A549 (cell line): ENCODE data around the gene ZBTB25. TPM values are rescaled to one million over a fixed set of nuclear protein-coding genes. Genes with fewer than 3 reads are reported as not detected.

ENCODE experiments used
- ATAC-seq, 2 experiments: fragments of 200-7000 bp in 1 of 2; fragments of >200 bp in 1 of 2; cut with Nextera tagmentation in 1 of 2; cut with Tn5 transposase in 1 of 2; 3 replicates each; pipeline versions ENCODE4 v1.8.0 to v1.9.1; 2018 to 2020; ENCODE audit warnings: mild to moderate bottlenecking in 1 of 2, moderate library complexity in 1 of 2
- CTCF ChIA-PET: fragments of 300-600 bp; sonication (Branson Sonifier 250); formaldehyde crosslinking; extraction: SDS; loops from one replicate; lab custom pipeline; 2021; ENCODE audit warnings: antibody characterized with exemption, inconsistent platforms; lab: Yijun Ruan, JAX
- POLR2A ChIA-PET: fragments of 350-600 bp; formaldehyde crosslinking; extraction: SDS; loops from one replicate; lab custom pipeline; 2021; ENCODE audit warnings: antibody characterized with exemption, inconsistent platforms; lab: Yijun Ruan, JAX
- DNase-seq, 2 experiments: peaks; one replicate each; pipeline versions ENCODE4 v3.0.0 to v3.0.0-alpha.2; 2011 to 2016; ENCODE audit warnings: low read depth in 1 of 2, low spot score in 1 of 2
- FAIRE-seq: peaks from 2 replicates; lab custom pipeline; 2011; peaks lifted over from hg19 to GRCh38; lab: Jason Lieb, UNC
- H3K27ac ChIP-seq, 2 experiments: fragments of >200 bp; sonication (Bioruptor Twin); formaldehyde crosslinking; 3 replicates each; pipeline ENCODE4 v1.5.1; 2016 to 2017
- H3K4me1 ChIP-seq: fragments of >200 bp; sonication (Bioruptor Twin); formaldehyde crosslinking; 3 replicates; pipeline ENCODE4 v1.6.1; 2016
- H3K4me2 ChIP-seq: fragments of >200 bp; sonication (Bioruptor Twin); formaldehyde crosslinking; 3 replicates; pipeline ENCODE4 v1.6.1; 2016
- H3K4me3 ChIP-seq: fragments of >200 bp; sonication (Bioruptor Twin); formaldehyde crosslinking; 3 replicates; pipeline ENCODE4 v1.5.1; 2016
- H3K9me3 ChIP-seq: fragments of >200 bp; sonication (Bioruptor Twin); formaldehyde crosslinking; 3 replicates; pipeline ENCODE4 v1.6.1; 2016
- CHD2 ChIP-seq: fragments of 150-350 bp; IDR thresholded peaks from 2 replicates; pipeline ENCODE4 v1.6.1; 2014; ENCODE audit warnings: low read length; ENCODE audit not compliant: partially characterized antibody
- CTCF ChIP-seq: fragments of >200 bp; sonication (Bioruptor Twin); formaldehyde crosslinking; IDR thresholded peaks from 3 replicates; pipeline ENCODE4 v1.5.1; 2016
- E2F6 ChIP-seq: IDR thresholded peaks from 2 replicates; pipeline ENCODE4 v1.6.1; 2012; ENCODE audit warnings: low read depth, borderline replicate concordance
- ELK1 ChIP-seq: fragments of 150-350 bp; IDR thresholded peaks from 2 replicates; pipeline ENCODE4 v1.6.1; 2014; ENCODE audit warnings: low read depth, mild to moderate bottlenecking, low read length
- FOSL2 ChIP-seq, 2 experiments: fragments of 450-650 bp in 1 of 2; fragments of >200 bp in 1 of 2; sonication (Bioruptor Twin) in 1 of 2; formaldehyde crosslinking; IDR thresholded peaks; 2 replicates each; pipeline versions ENCODE4 v1.5.0 to v1.6.1; 2016 to 2020; ENCODE audit warnings: mild to moderate bottlenecking in 1 of 2, moderate library complexity in 1 of 2
- HDAC2 ChIP-seq: fragments of 200-600 bp; sonication (generic); IDR thresholded peaks from 2 replicates; pipeline ENCODE4 v1.6.1; 2016
- JUN ChIP-seq, 2 experiments: fragments of >200 bp; sonication (Bioruptor Twin); formaldehyde crosslinking; IDR thresholded peaks; 2 replicates in 1 of 2; 3 replicates in 1 of 2; pipeline ENCODE4 v1.6.1; 2016 to 2017
- JUNB ChIP-seq: fragments of >200 bp; sonication (Bioruptor Twin); formaldehyde crosslinking; IDR thresholded peaks from 2 replicates; pipeline ENCODE4 v1.6.1; 2016
- KDM5A ChIP-seq: fragments of 200-600 bp; sonication (generic); IDR thresholded peaks from 2 replicates; pipeline ENCODE4 v1.6.1; 2016; ENCODE audit warnings: antibody characterized with exemption, mild to moderate bottlenecking
- MAFK ChIP-seq: fragments of 450-650 bp; IDR thresholded peaks from 2 replicates; pipeline ENCODE4 v1.6.1; 2014; ENCODE audit not compliant: partially characterized antibody
- MYC ChIP-seq: IDR thresholded peaks from 2 replicates; pipeline ENCODE4 v1.6.1; 2012; ENCODE audit warnings: mild to moderate bottlenecking, inconsistent platforms, low read length, improper control_type of control experiment, borderline replicate concordance
- NPAS2 ChIP-seq: fragments of 250-450 bp; sonication (Bioruptor Pico); IDR thresholded peaks from 2 replicates; pipeline ENCODE4 v1.8.0; 2022; ENCODE audit warnings: mild to moderate bottlenecking, moderate library complexity, borderline replicate concordance
- PBX3 ChIP-seq: IDR thresholded peaks from 2 replicates; pipeline ENCODE4 v1.6.1; 2012
- PHF8 ChIP-seq: fragments of 200-600 bp; sonication (generic); IDR thresholded peaks from 2 replicates; pipeline ENCODE4 v1.6.1; 2016; ENCODE audit warnings: low read depth, mild to moderate bottlenecking, antibody characterized with exemption, moderate library complexity, borderline replicate concordance
- POLR2AphosphoS2 ChIP-seq: conservative IDR thresholded peaks from 2 replicates; pipeline ENCODE4 v1.6.1; 2012; ENCODE audit warnings: low read length, improper control_type of control experiment, inconsistent platforms
- RAD21 ChIP-seq, 2 experiments: fragments of >200 bp in 1 of 2; sonication (Bioruptor Twin) in 1 of 2; formaldehyde crosslinking in 1 of 2; IDR thresholded peaks in 1 of 2; conservative IDR thresholded peaks in 1 of 2; 2 replicates in 1 of 2; 3 replicates in 1 of 2; pipeline ENCODE4 v1.6.1; 2012 to 2018; ENCODE audit warnings: inconsistent platforms in 1 of 2
- SREBF2 ChIP-seq: fragments of 450-650 bp; IDR thresholded peaks from 2 replicates; pipeline ENCODE4 v1.6.1; 2014; ENCODE audit warnings: mild to moderate bottlenecking, moderate library complexity
- TP53 ChIP-seq: fragments of 250-450 bp; sonication (Bioruptor Pico); IDR thresholded peaks from 2 replicates; pipeline ENCODE4 v1.5.0; 2021; ENCODE audit warnings: mild to moderate bottlenecking, moderate library complexity
- WGBS: methylation state at CpG from one replicate; pipeline ENCODE4 v1.1.6; 2017; ENCODE audit errors: missing lambda C conversion rate; 5-methylcytosine and 5-hydroxymethylcytosine counted together
- polyA plus RNA-seq, 4 experiments: library from polyadenylated mRNA; depleted of rRNA in 3 of 4; stranded (reverse); fragments of >200 nt; fragmentation: RNase III in 1 of 4; extraction: RNeasy Plus Mini Kit Qiagen cat#74134 plus additional on column Dnase treatment in 1 of 4; gene quantifications; 2 replicates in 3 of 4; 3 replicates in 1 of 4; pipeline ENCODE4 v1.2.3, GENCODE V29; 2011 to 2017
- TF ChIP-seq, protein P1 (sequence below): fragments of >200 bp; sonication (Bioruptor Twin); formaldehyde crosslinking; IDR thresholded peaks from 3 replicates; pipeline ENCODE4 v1.6.1; 2016

Gene ZBTB25
- polyA plus RNA-seq, 2 of the 4 experiments (the other 2 are of a cell fraction): 5.4 to 15.0 TPM

DNA sequence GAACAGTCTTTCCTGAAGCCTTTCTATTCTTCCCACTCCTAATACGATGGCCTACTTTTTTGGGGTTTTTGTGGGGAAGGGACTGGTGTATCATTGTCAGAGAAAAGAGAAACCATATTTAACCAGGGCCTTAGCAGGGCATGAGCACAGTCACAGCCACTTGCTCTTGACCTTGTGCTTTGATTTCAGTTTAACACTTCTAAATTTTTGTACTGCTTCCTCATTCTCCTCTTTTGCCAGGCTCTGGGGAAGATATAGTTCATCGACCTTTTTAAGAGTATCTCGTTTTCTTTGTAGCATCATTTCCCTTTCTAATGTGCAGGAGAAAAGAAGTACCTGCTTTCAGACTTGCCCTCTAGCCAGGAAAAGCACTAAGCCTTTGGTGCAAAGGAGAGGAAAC, 3.1 kb upstream of the ZBTB25 start:
- POLR2A ChIA-PET: no interaction called here
- no peak for DNase-seq
- Histone ChIP-seq H3K4me1 (peaks cover 63% of the 10 kb centered on the region), H3K9me3 (no peaks in the 10 kb centered on the region)
- FAIRE-seq: no peak
- TF ChIP-seq KDM5A (no peak), RAD21 (conservative IDR thresholded peaks at IDR 0.05 in 1 of 2, IDR thresholded peaks at IDR 0.05 in 1 of 2) (no peak), FOSL2 (IDR thresholded peaks at IDR 0.05) (no peak), FOSL2 (CRISPR knock-in tag; IDR thresholded peaks at IDR 0.05) (no peak), MAFK (no peak), PBX3 (no peak), MYC (no peak), TP53 (CRISPR knock-in tag) (no peak), JUNB (no peak), NPAS2 (CRISPR knock-in tag) (no peak), SREBF2 (no peak), E2F6 (no peak), POLR2AphosphoS2 (no peak), ELK1 (no peak), CTCF (no peak), HDAC2 (no peak), PHF8 (no peak)
- TF ChIP-seq, protein P1, sequence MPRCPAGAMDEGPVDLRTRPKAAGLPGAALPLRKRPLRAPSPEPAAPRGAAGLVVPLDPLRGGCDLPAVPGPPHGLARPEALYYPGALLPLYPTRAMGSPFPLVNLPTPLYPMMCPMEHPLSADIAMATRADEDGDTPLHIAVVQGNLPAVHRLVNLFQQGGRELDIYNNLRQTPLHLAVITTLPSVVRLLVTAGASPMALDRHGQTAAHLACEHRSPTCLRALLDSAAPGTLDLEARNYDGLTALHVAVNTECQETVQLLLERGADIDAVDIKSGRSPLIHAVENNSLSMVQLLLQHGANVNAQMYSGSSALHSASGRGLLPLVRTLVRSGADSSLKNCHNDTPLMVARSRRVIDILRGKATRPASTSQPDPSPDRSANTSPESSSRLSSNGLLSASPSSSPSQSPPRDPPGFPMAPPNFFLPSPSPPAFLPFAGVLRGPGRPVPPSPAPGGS: no peak
- TF ChIP-seq, all 56 proteins: peak for 0
- Histone ChIP-seq H3K4me3 (peak overlapping the region; percentile 76), H3K4me2 (peak overlapping the region; percentile 87), H3K27ac (peak overlapping the region; percentile 4 to 97; a peak in 4 of 6 replicates)
- 19% methylated on average over 3 of the region's 3 CpGs for WGBS
- CTCF ChIA-PET: interaction anchor here (1.0 kb wide), 1 partner anchor 131 kb away, joined by 3 read pairs; no protein-coding TSS in a partner anchor
- no peak for ATAC-seq

DNA sequence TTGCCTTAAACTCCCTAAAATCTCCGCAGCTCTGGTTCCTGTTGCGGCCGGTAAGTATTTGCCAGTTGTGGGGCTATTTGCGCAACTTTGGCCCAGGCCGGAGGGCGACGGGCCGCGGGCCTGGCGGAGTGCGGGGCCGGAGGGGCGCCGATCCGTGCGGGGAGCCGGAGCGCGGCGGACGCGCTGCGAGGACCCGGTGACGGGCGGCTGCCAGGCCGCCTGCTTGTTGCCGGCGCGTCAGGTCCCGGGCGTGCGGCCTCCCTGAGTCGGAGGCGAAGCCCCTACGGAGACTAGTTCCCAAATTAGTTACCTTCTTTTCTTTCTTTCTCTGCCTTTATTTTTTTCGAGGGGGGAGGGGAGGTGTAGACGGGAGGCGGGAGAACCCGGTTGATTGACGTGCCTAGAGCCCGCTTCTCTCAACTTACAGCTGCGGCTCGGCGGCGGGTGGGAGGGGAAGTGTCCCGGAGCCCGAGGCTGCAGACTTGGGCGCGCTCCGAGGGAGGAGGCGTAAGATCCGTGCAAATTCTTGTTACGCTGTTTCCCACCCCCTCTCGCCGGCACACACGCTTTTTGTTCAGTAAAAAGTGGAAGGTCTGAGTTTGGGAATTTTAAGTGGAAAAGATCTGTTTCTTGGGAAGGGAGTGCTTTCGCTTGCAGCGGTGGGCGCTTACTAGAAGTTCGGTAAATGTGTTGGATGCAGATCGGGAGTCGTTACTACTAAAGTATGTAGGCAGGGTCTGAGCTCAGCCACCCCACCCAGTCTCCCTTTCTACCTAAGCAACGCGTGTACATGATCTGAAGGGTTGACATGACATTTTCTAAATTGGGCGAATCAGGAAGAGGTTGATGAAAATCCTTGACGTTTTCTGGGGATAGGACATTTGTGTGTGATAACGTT, 1.5 kb upstream of the ZBTB25 start:
- H3K4me2 ChIP-seq: peak overlapping the region; percentile 87
- under 1% methylated on average over 60 of the region's 68 CpGs for WGBS
- H3K27ac ChIP-seq: peak overlapping the region; percentile 96 to 97
- peak overlapping the region; percentile 76 for H3K4me3 ChIP-seq
- CTCF ChIA-PET: interaction anchor here (0.8 to 1.3 kb wide), 4 partner anchors 10 to 164 kb away, joined by 3 to 7 read pairs (median 4); partner anchors contain the start of gene HSPA2
- ATAC-seq: peak; percentile 46 to 54
- FAIRE-seq: no peak
- peaks cover 62% of the 10 kb centered on the region for H3K4me1 ChIP-seq
- peak; percentile 78 to 86 for DNase-seq
- H3K9me3 ChIP-seq: no peaks in the 10 kb centered on the region
- TF ChIP-seq PBX3 (peak; percentile 96), TP53 (CRISPR knock-in tag) (no peak), PHF8 (peak; percentile 63; the same call in 1 of the 2 replicates), CHD2 (peak; percentile 59), JUN (IDR thresholded peaks at IDR 0.05) (peak; percentile 3 to 34; a peak in 3 of 5 replicates)
- TF ChIP-seq, all 56 proteins: peak for 4
- POLR2A ChIA-PET: interaction anchor here (0.6 to 3.1 kb wide), 19 partner anchors 10 to 387 kb away, joined by 3 to 42 read pairs (median 4); partner anchors contain the start of genes HSPA2 and MTHFD1
